Measurements from ENCODE around the gene NTM.
A peak's percentile ranks its signal among the peaks of the same experiment; 100 is the strongest.
"Not testable (repeated sequence)": the region's sequence is repeated elsewhere in the genome, so short reads cannot be mapped to it uniquely, and the experiment has no call there.

Gene NTM

DNA sequence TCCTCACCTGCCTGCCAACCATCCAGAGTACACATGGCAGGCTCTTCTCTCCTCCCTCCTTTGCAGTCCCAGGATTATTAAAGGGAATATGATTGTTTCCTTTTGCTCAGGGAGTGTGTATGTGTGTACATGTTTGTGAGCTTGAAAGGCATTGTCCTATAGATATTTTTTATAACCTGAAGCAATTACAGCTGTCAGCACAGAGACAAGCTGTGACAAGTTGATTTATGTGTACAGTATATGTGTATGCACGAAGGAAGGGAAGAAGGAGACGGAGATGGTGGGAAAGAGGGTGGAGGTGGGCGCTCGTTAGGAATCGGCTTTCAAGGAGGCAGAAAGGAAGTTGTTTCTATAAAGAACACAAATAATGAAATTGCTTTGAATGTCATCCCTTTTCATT is 537.0 kb downstream of the NTM start:
- H3K27ac ChIP-seq = no peak overlapping the region
- TF ChIP-seq ZFX (IDR thresholded peaks at IDR 0.05) = no peak
- TF ChIP-seq, protein P1, sequence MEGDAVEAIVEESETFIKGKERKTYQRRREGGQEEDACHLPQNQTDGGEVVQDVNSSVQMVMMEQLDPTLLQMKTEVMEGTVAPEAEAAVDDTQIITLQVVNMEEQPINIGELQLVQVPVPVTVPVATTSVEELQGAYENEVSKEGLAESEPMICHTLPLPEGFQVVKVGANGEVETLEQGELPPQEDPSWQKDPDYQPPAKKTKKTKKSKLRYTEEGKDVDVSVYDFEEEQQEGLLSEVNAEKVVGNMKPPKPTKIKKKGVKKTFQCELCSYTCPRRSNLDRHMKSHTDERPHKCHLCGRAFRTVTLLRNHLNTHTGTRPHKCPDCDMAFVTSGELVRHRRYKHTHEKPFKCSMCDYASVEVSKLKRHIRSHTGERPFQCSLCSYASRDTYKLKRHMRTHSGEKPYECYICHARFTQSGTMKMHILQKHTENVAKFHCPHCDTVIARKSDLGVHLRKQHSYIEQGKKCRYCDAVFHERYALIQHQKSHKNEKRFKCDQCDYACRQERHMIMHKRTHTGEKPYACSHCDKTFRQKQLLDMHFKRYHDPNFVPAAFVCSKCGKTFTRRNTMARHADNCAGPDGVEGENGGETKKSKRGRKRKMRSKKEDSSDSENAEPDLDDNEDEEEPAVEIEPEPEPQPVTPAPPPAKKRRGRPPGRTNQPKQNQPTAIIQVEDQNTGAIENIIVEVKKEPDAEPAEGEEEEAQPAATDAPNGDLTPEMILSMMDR (conservative IDR thresholded peaks at IDR 0.05) = no peak

DNA sequence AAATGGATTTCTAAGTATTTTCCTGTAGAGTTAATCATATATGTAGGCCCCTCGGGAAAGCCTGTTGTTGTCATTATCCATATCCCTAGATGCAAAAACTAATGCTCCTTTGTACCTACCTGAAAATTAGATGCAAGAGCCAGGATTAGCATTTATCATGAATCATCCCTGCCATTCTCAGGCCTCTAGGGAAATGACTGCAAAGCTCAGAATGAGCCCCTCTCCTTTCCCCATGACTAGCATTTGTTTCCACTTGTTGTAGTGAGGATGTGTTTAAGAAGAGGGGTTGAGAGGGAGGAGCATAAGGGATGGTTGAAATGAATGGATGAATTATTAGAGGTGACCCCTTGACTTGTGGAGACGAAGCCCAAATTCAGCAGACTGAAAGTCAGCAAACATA is 537.9 kb downstream of the NTM start:
- no peak overlapping the region for H3K27ac ChIP-seq
- no peak for TF ChIP-seq ZFX (IDR thresholded peaks at IDR 0.05)
- TF ChIP-seq, protein P1 (conservative IDR thresholded peaks at IDR 0.05) = no peak

DNA sequence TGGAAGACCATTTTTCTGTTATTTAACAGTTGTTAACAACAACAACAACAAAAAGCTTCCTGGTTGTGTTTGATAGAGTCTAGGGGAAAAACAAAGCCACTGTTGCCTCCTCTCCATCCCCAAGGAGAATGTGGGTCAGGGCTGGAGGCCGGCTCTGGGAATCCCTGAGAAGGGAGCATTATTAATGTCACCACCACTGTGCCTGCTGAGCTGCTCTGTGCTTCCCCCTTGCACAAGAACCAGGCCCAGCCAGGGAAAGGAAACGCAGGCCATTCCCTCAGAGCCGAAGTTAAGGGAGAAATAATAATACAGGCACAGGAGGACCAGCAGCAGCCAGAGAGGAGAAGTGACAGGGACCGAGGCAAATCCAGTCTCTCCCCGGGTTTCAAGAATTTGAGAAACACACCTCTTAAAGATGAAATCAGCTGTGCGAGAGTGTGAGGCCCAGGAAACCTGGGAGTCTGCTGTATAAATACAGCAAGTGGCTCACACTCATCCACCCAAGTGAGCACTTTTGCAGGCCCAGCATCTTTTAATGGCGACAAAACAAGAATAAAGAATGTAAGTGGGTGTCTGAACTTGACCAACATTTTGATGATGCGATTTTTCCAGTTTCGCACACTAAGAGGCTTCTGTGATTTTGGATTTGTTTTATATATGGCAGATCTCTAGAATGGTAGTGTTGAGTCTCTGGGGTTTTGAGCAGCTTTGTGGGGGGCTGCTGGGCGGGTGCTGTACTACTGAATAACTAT is 539.2 kb downstream of the NTM start:
- TF ChIP-seq, protein P1 (conservative IDR thresholded peaks at IDR 0.05) = no peak
- TF ChIP-seq ZFX (IDR thresholded peaks at IDR 0.05) = no peak
- no peak overlapping the region for H3K27ac ChIP-seq

DNA sequence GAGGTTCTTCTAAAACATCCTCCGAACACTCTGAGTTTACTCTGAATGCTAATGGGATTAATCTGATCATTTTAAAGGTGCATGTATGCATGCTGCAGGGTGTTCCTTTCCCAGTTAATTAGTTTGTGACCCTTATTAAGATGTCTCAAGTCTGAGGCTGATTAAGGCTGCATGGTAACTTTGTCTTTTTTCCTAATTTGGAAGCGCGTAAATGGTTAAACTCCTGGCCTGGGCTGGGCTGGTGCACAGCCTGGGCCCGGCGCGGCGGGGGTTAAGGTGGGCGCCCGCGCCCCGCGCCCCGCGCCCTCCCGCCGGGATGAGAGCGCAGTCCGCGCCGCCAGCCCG is 539.7 kb downstream of the NTM start:
- no peak for TF ChIP-seq ZFX (IDR thresholded peaks at IDR 0.05)
- TF ChIP-seq, protein P1 (conservative IDR thresholded peaks at IDR 0.05) = no peak
- H3K27ac ChIP-seq = no peak overlapping the region

DNA sequence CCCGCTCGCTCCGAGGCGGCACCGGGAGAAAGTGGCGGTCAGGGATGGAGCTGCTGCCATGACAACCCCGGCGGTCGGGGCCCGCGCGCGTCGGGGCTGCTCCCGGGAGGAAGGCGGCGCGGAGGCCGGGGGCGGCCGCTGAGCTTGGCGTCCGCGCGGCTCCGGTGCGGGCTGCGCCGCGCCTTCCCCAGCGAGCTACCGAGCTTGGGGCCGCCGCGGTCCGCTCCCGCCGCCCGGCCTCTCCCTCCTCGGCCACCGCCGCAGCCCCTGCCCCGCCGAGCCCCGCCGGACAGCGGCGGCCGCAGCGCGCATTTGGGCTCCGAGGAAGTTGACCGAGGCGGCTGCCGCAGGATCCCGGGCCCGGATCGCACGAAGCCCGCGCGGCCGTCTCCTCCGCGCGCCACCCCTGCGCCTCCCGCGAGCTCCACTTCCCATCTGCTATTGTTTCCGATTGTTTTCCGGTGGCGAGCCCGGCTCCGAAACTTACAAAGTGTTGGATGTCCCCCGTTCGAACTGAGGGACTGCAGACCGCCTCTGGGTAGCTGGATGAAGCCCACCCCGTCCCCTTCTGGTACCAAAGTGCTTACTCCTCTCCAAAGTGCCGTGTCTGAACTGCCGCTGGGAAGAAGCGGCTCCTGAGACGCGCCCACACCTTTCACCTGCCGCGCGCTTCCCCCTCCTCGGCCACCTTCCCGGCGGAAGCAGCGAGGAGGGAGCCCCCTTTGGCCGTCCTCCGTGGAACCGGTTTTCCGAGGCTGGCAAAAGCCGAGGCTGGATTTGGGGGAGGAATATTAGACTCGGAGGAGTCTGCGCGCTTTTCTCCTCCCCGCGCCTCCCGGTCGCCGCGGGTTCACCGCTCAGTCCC is 540.3 kb downstream of the NTM start:
- no peak overlapping the region for H3K27ac ChIP-seq
- TF ChIP-seq, protein P1 (conservative IDR thresholded peaks at IDR 0.05) = no peak
- no peak for TF ChIP-seq ZFX (IDR thresholded peaks at IDR 0.05)

DNA sequence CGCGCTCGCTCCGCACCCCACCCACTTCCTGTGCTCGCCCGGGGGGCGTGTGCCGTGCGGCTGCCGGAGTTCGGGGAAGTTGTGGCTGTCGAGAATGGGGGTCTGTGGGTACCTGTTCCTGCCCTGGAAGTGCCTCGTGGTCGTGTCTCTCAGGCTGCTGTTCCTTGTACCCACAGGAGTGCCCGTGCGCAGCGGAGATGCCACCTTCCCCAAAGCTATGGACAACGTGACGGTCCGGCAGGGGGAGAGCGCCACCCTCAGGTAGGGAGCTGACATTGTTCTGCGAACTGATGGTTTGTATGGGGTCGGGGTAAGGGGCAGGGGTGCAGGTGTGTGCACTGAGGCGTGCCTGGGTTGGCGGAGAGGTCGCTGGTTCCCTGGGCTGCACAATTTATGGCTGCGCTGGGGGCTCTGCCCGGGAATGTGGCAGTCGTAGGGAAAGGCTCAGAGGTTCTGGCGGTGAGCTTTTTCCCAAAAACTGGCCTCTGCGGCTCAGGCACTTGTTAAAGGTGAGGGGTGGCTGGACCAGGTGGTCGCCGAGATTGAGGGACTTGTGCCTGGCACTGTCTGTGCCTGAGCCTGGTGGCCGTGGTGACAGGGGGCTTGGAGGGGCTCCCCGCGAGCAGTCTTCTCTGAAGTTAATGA is 541.1 kb downstream of the NTM start:
- TF ChIP-seq, protein P1 (conservative IDR thresholded peaks at IDR 0.05) = peak; percentile 39
- H3K27ac ChIP-seq = not testable (repeated sequence)

DNA sequence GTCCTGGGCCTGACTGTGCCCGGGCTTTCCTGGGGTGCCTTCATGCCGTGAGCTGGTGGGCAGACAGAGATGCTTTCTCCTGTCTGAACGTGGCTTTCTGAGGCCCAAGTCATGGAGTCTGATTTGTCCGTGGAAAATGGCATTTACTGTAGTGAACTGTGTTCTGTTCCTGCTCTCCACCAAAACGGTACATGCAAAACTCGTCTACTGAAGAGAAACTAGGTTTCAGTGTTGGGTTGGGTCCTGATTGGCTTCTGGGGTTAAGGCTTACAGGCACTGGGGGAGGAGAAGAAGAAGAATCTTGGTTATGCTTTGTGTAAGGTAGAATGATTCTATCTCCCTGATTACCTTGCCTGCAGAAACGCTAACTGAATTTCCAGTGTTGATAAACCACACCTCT is 541.7 kb downstream of the NTM start:
- H3K27ac ChIP-seq = no peak overlapping the region
- TF ChIP-seq, protein P1 (conservative IDR thresholded peaks at IDR 0.05) = no peak
- TF ChIP-seq ZFX (IDR thresholded peaks at IDR 0.05) = no peak

Measured in C4-2B (cell line).